Stimulated activated CD8-positive, alpha-beta memory T cell treated with anti-CD3 and anti-CD28 coated beads, Interleukin-7, amount 100 ng/mL, for 4 hours (primary cell): Measurements from ENCODE around the gene NUP205.
"Not testable (repeated sequence)": the region's sequence is repeated elsewhere in the genome, so short reads cannot be mapped to it uniquely, and the experiment has no call there.

Source experiments
- DNase-seq, 2 donors: peaks; one replicate each; pipeline ENCODE4 v3.0.0-alpha.2; 2020; ENCODE audit warnings: low read depth in 2 of 2

NUP205 gene

GRCh38 chr7:135620447-135620846 lies 62.7 kb downstream of the NUP205 start:
- no peak for DNase-seq

- DNase-seq = no peak
Measured at GRCh38 chr7:135620980-135621850, 63.5 kb downstream of the NUP205 start.

- DNase-seq = no peak
Measured at GRCh38 chr7:135634191-135634878, 76.6 kb downstream of the NUP205 start.

- not testable (repeated sequence) for DNase-seq
Measured at GRCh38 chr7:135639690-135640089, 82.0 kb downstream of the NUP205 start.

- DNase-seq = no peak
Measured at GRCh38 chr7:135644154-135644553, 86.4 kb downstream of the NUP205 start.

GRCh38 chr7:135644729-135645128 lies 87.0 kb downstream of the NUP205 start:
- no peak for DNase-seq

GRCh38 chr7:135645296-135645904 lies 87.7 kb downstream of the NUP205 start:
- DNase-seq = no peak

GRCh38 chr7:135647755-135648154 lies 90.0 kb downstream of the NUP205 start:
- no peak for DNase-seq

- DNase-seq = no peak
Measured at GRCh38 chr7:135648235-135648634, 90.5 kb downstream of the NUP205 start.

- no peak for DNase-seq
Measured at GRCh38 chr7:135650831-135651573, 93.3 kb downstream of the NUP205 start.

GRCh38 chr7:135653340-135654080 lies 95.8 kb downstream of the NUP205 start:
- DNase-seq = no peak

GRCh38 chr7:135658564-135658963 lies 100.8 kb downstream of the NUP205 start:
- no peak for DNase-seq

- DNase-seq = no peak
Measured at GRCh38 chr7:135659159-135659846, 101.6 kb downstream of the NUP205 start.

GRCh38 chr7:135661311-135662122 lies 103.8 kb downstream of the NUP205 start:
- DNase-seq = no peak

- DNase-seq = no peak
Measured at GRCh38 chr7:135662123-135662372, 104.3 kb downstream of the NUP205 start.

GRCh38 chr7:135662373-135663114 lies 104.8 kb downstream of the NUP205 start, which contains the start of gene STMP1:
Gene STMP1, plus strand, starts transcription at chr7:135662514.
- peak; percentile 91 to 93 for DNase-seq

GRCh38 chr7:135664046-135664589 lies 106.4 kb downstream of the NUP205 start:
- DNase-seq = no peak

- no peak for DNase-seq
Measured at GRCh38 chr7:135665042-135665441, 107.3 kb downstream of the NUP205 start.

GRCh38 chr7:135666156-135666555 lies 108.4 kb downstream of the NUP205 start:
- no peak for DNase-seq
